Keratinocyte (primary cell): ENCODE results near the gene SOAT1.

Source experiments
- EZH2 ChIP-seq: IDR thresholded peaks from one replicate; pipeline ENCODE4 v1.6.1; 2012; ENCODE audit warnings: inconsistent platforms, mild to moderate bottlenecking, low read length, moderate library complexity
- TF ChIP-seq, protein P1 (sequence below), 3 experiments: IDR thresholded peaks in 1 of 3; conservative IDR thresholded peaks in 1 of 3; optimal IDR thresholded peaks in 1 of 3; 2 replicates in 2 of 3; 3 replicates in 1 of 3; pipeline versions ENCODE3 to v1.5.1; 2011; ENCODE audit warnings: low read length in 3 of 3, mild to moderate bottlenecking in 3 of 3, moderate library complexity in 2 of 3, control low read depth in 1 of 3, inconsistent platforms in 1 of 3; ENCODE audit not compliant: insufficient read depth in 2 of 3; ENCODE audit errors: extremely low read depth in 1 of 3

DNA sequence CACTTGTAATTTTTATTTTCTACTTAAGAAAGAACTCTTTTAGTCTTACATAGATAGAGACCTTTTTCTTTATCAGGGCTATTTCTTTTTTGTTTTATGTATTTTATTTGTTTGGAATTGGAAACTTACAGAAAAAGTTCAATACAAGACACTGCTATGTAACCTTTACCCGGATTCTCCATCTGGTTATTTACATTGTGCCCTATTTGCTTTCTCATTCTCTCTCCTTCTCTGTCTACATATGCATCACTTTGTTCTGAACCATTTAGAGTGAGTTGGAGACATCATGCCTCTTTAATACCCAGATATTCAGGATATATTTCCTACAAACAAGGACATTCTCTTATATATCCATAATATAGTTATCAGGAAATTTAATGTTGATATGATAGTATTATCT is 90.4 kb downstream of the SOAT1 start:
- TF ChIP-seq, protein P1, sequence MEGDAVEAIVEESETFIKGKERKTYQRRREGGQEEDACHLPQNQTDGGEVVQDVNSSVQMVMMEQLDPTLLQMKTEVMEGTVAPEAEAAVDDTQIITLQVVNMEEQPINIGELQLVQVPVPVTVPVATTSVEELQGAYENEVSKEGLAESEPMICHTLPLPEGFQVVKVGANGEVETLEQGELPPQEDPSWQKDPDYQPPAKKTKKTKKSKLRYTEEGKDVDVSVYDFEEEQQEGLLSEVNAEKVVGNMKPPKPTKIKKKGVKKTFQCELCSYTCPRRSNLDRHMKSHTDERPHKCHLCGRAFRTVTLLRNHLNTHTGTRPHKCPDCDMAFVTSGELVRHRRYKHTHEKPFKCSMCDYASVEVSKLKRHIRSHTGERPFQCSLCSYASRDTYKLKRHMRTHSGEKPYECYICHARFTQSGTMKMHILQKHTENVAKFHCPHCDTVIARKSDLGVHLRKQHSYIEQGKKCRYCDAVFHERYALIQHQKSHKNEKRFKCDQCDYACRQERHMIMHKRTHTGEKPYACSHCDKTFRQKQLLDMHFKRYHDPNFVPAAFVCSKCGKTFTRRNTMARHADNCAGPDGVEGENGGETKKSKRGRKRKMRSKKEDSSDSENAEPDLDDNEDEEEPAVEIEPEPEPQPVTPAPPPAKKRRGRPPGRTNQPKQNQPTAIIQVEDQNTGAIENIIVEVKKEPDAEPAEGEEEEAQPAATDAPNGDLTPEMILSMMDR (optimal IDR thresholded peaks at IDR 0.05 in 1 of 3, IDR thresholded peaks at IDR 0.05 in 1 of 3, conservative IDR thresholded peaks at IDR 0.05 in 1 of 3; ENCODE audit: extremely low read depth in 1 of 3, insufficient read depth in 2 of 3, low read length in 3 of 3) = no peak
- no peak for TF ChIP-seq EZH2
